Measurements from ENCODE around the gene DOCK7.
A peak's percentile ranks its signal among the peaks of the same experiment; 100 is the strongest.
"Not testable (repeated sequence)": the region's sequence is repeated elsewhere in the genome, so short reads cannot be mapped to it uniquely, and the experiment has no call there.

The DOCK7 gene

DNA sequence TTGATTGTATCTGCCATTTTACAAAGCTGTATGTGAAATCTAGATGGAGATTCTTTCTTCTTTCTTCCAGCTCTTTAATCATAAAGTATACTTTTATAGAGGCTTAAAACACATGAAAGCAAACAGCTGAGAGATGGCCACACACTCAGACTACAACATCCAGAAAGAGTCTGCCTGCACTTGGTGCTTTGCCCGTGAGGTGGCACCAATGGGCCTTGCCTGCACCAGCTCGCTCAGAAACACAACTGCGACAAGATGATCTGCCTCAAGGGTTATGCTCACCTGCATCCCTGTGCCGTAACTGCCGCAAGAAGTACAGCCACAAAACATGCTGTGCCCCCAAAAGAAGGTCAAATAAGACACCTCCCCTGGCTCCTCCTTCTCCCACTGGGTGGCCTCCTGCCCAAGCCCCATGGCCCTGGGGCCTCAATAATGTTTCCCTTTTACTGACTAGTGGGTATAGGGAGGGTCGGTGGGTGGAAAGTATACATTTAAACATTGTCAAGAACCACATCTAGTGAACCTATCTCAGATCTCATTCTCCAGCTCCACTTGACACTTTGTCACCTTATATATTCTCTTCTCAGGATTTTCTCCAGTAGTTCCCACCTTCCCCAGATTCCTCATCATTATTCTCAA, 157.6 kb downstream of the DOCK7 start:
- Histone ChIP-seq H4K12ac (ENCODE audit: low read depth, low read length) (no peak overlapping the region), H3K36me3 (ENCODE audit: control insufficient read depth in 1 of 2, insufficient read depth in 2 of 2, low read length in 2 of 2) (peaks cover 7% of the 10 kb centered on the region in 2 experiments), H3K27ac (ENCODE audit: low read depth, low read length) (no peak overlapping the region), H2BK12ac (ENCODE audit: low read length) (no peak overlapping the region), H3K9me3 (ENCODE audit: insufficient read depth, low read depth, low read length) (no peaks in the 10 kb centered on the region), H3K27me3 (ENCODE audit: insufficient read depth, low read length) (no peaks in the 10 kb centered on the region), H4K91ac (ENCODE audit: low read depth, low read length) (no peak overlapping the region), H4K8ac (ENCODE audit: low read depth, low read length) (no peak overlapping the region), H3K79me1 (ENCODE audit: low read length) (no peaks in the 10 kb centered on the region), H2BK5ac (ENCODE audit: low read depth, low read length, poor library complexity) (no peak overlapping the region), H3K4me1 (ENCODE audit: control insufficient read depth in 1 of 2, insufficient read depth in 2 of 2, low read length in 2 of 2) (no peaks in the 10 kb centered on the region), H3K14ac (ENCODE audit: low read length) (no peak overlapping the region), H2AFZ (ENCODE audit: insufficient read depth, low read length, poor library complexity) (no peak overlapping the region), H3K79me2 (ENCODE audit: control insufficient read depth, insufficient read depth, low read length, poor library complexity) (no peaks in the 10 kb centered on the region), H2AK5ac (ENCODE audit: low read length) (no peak overlapping the region), H3K23ac (ENCODE audit: low read length) (no peak overlapping the region), H3K9ac (ENCODE audit: low read length) (no peak overlapping the region), H3K18ac (ENCODE audit: low read length) (no peak overlapping the region), H3K4ac (ENCODE audit: low read depth, low read length) (no peak overlapping the region), H2BK120ac (ENCODE audit: insufficient read depth, low read length, poor library complexity) (no peak overlapping the region), H3K4me2 (ENCODE audit: low read length) (no peak overlapping the region), H3K4me3 (ENCODE audit: low read depth, low read length) (no peak overlapping the region)
- peak; percentile 12 to 62 for DNase-seq
- WGBS (ENCODE audit: extremely low coverage, insufficient coverage, insufficient read length), result no CpG with 5 or more reads among the region's 6 CpGs

GRCh38 chr1:62529227-62529626, 159.0 kb downstream of the DOCK7 start:
- no peak overlapping the region for H3K4ac ChIP-seq (ENCODE audit: low read depth, low read length)

DNA sequence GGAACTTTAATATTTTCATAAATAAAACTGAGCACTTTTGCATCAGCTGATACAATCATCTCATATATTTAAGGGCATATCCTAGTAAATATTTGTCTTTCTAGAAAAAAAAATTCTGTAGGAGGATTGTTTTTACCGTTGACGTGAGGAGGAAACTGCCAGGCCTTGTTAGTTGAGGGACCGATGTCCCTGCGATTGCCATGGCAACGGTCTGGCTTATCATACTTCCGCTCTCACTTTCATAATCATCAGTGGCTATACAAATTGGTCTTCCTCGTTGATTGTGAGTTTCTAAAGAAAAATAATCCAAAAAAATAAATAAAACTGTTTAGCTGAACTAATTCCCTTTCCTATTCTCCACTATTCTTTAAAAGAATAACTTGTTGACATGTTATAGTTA, 160.2 kb downstream of the DOCK7 start:
- Histone ChIP-seq H3K27ac (ENCODE audit: low read depth, low read length) (no peak overlapping the region), H3K79me2 (ENCODE audit: control insufficient read depth, insufficient read depth, low read length, poor library complexity) (no peaks in the 10 kb centered on the region), H3K18ac (ENCODE audit: low read length) (no peak overlapping the region), H4K12ac (ENCODE audit: low read depth, low read length) (no peak overlapping the region), H2AK5ac (ENCODE audit: low read length) (no peak overlapping the region), H3K4me1 (ENCODE audit: control insufficient read depth in 1 of 2, insufficient read depth in 2 of 2, low read length in 2 of 2) (no peaks in the 10 kb centered on the region), H3K14ac (ENCODE audit: low read length) (no peak overlapping the region), H4K91ac (ENCODE audit: low read depth, low read length) (no peak overlapping the region), H3K9ac (ENCODE audit: low read length) (no peak overlapping the region), H3K9me3 (ENCODE audit: insufficient read depth, low read depth, low read length) (no peaks in the 10 kb centered on the region), H3K79me1 (ENCODE audit: low read length) (no peaks in the 10 kb centered on the region), H2BK5ac (ENCODE audit: low read depth, low read length, poor library complexity) (no peak overlapping the region), H3K27me3 (ENCODE audit: insufficient read depth, low read length) (no peaks in the 10 kb centered on the region), H3K4ac (ENCODE audit: low read depth, low read length) (no peak overlapping the region), H4K8ac (ENCODE audit: low read depth, low read length) (no peak overlapping the region), H2BK12ac (ENCODE audit: low read length) (no peak overlapping the region), H3K4me2 (ENCODE audit: low read length) (no peak overlapping the region), H3K36me3 (ENCODE audit: control insufficient read depth in 1 of 2, insufficient read depth in 2 of 2, low read length in 2 of 2) (peaks cover 0 to 3% of the 10 kb centered on the region in 2 experiments), H3K4me3 (ENCODE audit: low read depth, low read length) (no peak overlapping the region), H3K23ac (ENCODE audit: low read length) (no peak overlapping the region), H2AFZ (ENCODE audit: insufficient read depth, low read length, poor library complexity) (no peak overlapping the region), H2BK120ac (ENCODE audit: insufficient read depth, low read length, poor library complexity) (no peak overlapping the region)
- no CpG with 5 or more reads among the region's 7 CpGs for WGBS (ENCODE audit: extremely low coverage, insufficient coverage, insufficient read length)
- no peak for DNase-seq

More at GRCh38 chr1:62529227-62529626, 159.0 kb downstream of the DOCK7 start:
- no peak overlapping the region for H3K23ac ChIP-seq (ENCODE audit: low read length)
- no peaks in the 10 kb centered on the region for H3K9me3 ChIP-seq (ENCODE audit: insufficient read depth, low read depth, low read length)
- no peak overlapping the region for H3K4me3 ChIP-seq (ENCODE audit: low read depth, low read length)
- H2AFZ ChIP-seq (ENCODE audit: insufficient read depth, low read length, poor library complexity), result no peak overlapping the region
- WGBS (ENCODE audit: extremely low coverage, insufficient coverage, insufficient read length), result no CpG with 5 or more reads among the region's 4 CpGs
- H3K18ac ChIP-seq (ENCODE audit: low read length), result no peak overlapping the region
- no peak overlapping the region for H4K12ac ChIP-seq (ENCODE audit: low read depth, low read length)
- no peak overlapping the region for H4K8ac ChIP-seq (ENCODE audit: low read depth, low read length)
- no peak overlapping the region for H2BK120ac ChIP-seq (ENCODE audit: insufficient read depth, low read length, poor library complexity)
- no peak overlapping the region for H3K27ac ChIP-seq (ENCODE audit: low read depth, low read length)
- no peak overlapping the region for H4K91ac ChIP-seq (ENCODE audit: low read depth, low read length)
- no peaks in the 10 kb centered on the region for H3K79me2 ChIP-seq (ENCODE audit: control insufficient read depth, insufficient read depth, low read length, poor library complexity)
- H3K9ac ChIP-seq (ENCODE audit: low read length), result no peak overlapping the region
- H2AK5ac ChIP-seq (ENCODE audit: low read length), result no peak overlapping the region
- no peak overlapping the region for H3K4me2 ChIP-seq (ENCODE audit: low read length)
- H2BK12ac ChIP-seq (ENCODE audit: low read length), result no peak overlapping the region
- no peak overlapping the region for H3K14ac ChIP-seq (ENCODE audit: low read length)
- H2BK5ac ChIP-seq (ENCODE audit: low read depth, low read length, poor library complexity), result no peak overlapping the region
- no peaks in the 10 kb centered on the region for H3K27me3 ChIP-seq (ENCODE audit: insufficient read depth, low read length)
- peaks cover 3 to 7% of the 10 kb centered on the region in 2 experiments for H3K36me3 ChIP-seq (ENCODE audit: control insufficient read depth in 1 of 2, insufficient read depth in 2 of 2, low read length in 2 of 2)
- no peaks in the 10 kb centered on the region for H3K4me1 ChIP-seq (ENCODE audit: control insufficient read depth in 1 of 2, insufficient read depth in 2 of 2, low read length in 2 of 2)
- no peak for DNase-seq
- no peaks in the 10 kb centered on the region for H3K79me1 ChIP-seq (ENCODE audit: low read length)

DNA sequence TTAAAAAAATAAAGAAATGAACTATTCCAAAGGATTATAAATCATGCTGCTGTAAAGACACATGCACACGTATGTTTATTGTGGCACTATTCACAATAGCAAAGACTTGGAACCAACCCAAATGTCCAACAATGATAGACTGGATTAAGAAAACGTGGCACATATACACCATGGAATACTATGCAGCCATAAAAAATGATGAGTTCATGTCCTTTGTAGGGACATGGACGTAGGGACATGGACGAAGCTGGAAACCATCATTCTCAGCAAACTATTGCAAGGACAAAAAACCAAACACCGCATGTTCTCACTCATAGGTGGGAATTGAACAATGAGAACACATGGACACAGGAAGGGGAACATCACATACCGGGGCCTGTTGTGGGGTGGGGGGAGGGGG, 160.8 kb downstream of the DOCK7 start:
- H3K18ac ChIP-seq (ENCODE audit: low read length); H3K23ac ChIP-seq (ENCODE audit: low read length); H3K9me3 ChIP-seq (ENCODE audit: insufficient read depth, low read depth, low read length); H4K12ac ChIP-seq (ENCODE audit: low read depth, low read length); H4K8ac ChIP-seq (ENCODE audit: low read depth, low read length); H3K27ac ChIP-seq (ENCODE audit: low read depth, low read length); H2BK12ac ChIP-seq (ENCODE audit: low read length); H3K27me3 ChIP-seq (ENCODE audit: insufficient read depth, low read length); H3K4me3 ChIP-seq (ENCODE audit: low read depth, low read length); H2AFZ ChIP-seq (ENCODE audit: insufficient read depth, low read length, poor library complexity); H3K79me1 ChIP-seq (ENCODE audit: low read length); H2AK5ac ChIP-seq (ENCODE audit: low read length); H3K4ac ChIP-seq (ENCODE audit: low read depth, low read length); H3K36me3 ChIP-seq (ENCODE audit: control insufficient read depth in 1 of 2, insufficient read depth in 2 of 2, low read length in 2 of 2); H3K9ac ChIP-seq (ENCODE audit: low read length); H3K79me2 ChIP-seq (ENCODE audit: control insufficient read depth, insufficient read depth, low read length, poor library complexity); H3K4me1 ChIP-seq (ENCODE audit: control insufficient read depth in 1 of 2, insufficient read depth in 2 of 2, low read length in 2 of 2); H4K91ac ChIP-seq (ENCODE audit: low read depth, low read length); H3K4me2 ChIP-seq (ENCODE audit: low read length); H2BK120ac ChIP-seq (ENCODE audit: insufficient read depth, low read length, poor library complexity); H3K14ac ChIP-seq (ENCODE audit: low read length); H2BK5ac ChIP-seq (ENCODE audit: low read depth, low read length, poor library complexity); DNase-seq: not testable (repeated sequence)
- no CpG with 5 or more reads among the region's 6 CpGs for WGBS (ENCODE audit: extremely low coverage, insufficient coverage, insufficient read length)
